ENCODE data around the gene TLDC2. TPM values are rescaled to one million over a fixed set of nuclear protein-coding genes. Genes with fewer than 3 reads are reported as not detected.

TLDC2 gene
- total and polyA plus RNA-seq, 4 experiments from 2014 or later, result 0.52 TPM; not detected in 3

GRCh38 chr20:36859282-36859555 lies 16.7 kb upstream of the TLDC2 start:
- Mint-ChIP-seq H3K27ac (peak overlapping the region in 1 of 7 donors; percentile 52), H3K4me1 (peaks cover 9 to 18% (median 13%) of the 10 kb centered on the region in 4 donors), H3K36me3 (no peaks in the 10 kb centered on the region), H3K27me3 (peaks cover 3 to 9% of the 10 kb centered on the region in 2 donors), H3K4me3 (no peak overlapping the region), H3K9me3 (no peaks in the 10 kb centered on the region)
- ChIA-PET CTCF (ENCODE audit: partially characterized antibody) (no interaction called here), POLR2A (ENCODE audit: partially characterized antibody) (interaction anchor here (0.7 kb wide), 1 partner anchor 300 kb away, joined by 3 read pairs; no protein-coding TSS in a partner anchor)
- Histone ChIP-seq H3K27me3 (ENCODE audit: insufficient read depth, low read length) (peaks cover 3% of the 10 kb centered on the region), H3K4me1 (ENCODE audit: insufficient read depth, low read length) (peaks cover 19% of the 10 kb centered on the region), H3K4me3 (ENCODE audit: low read length in 2 of 2) (no peak overlapping the region), H3K27ac (ENCODE audit: low read depth, low read length) (no peak overlapping the region), H3K9me3 (ENCODE audit: control insufficient read depth in 1 of 2, low read length in 2 of 2) (no peaks in the 10 kb centered on the region), H3K36me3 (ENCODE audit: insufficient read depth, low read length) (no peaks in the 10 kb centered on the region)
- intact Hi-C loops (cut with micrococcal nuclease), result no loop called here
- no peak for DNase-seq

- intact Hi-C loops (cut with micrococcal nuclease), result no loop called here
- Mint-ChIP-seq H3K9me3 (no peaks in the 10 kb centered on the region), H3K4me1 (peaks cover 9 to 18% (median 13%) of the 10 kb centered on the region in 4 donors), H3K27me3 (peaks cover 4 to 10% of the 10 kb centered on the region in 2 donors), H3K36me3 (no peaks in the 10 kb centered on the region), H3K27ac (no peak overlapping the region), H3K4me3 (no peak overlapping the region)
- ChIA-PET POLR2A (ENCODE audit: partially characterized antibody) (no interaction called here), CTCF (ENCODE audit: partially characterized antibody) (no interaction called here)
- DNase-seq, result no peak
- Histone ChIP-seq H3K36me3 (ENCODE audit: insufficient read depth, low read length) (no peaks in the 10 kb centered on the region), H3K27me3 (ENCODE audit: insufficient read depth, low read length) (peaks cover 3% of the 10 kb centered on the region), H3K4me3 (ENCODE audit: low read length in 2 of 2) (no peak overlapping the region), H3K9me3 (ENCODE audit: control insufficient read depth in 1 of 2, low read length in 2 of 2) (no peaks in the 10 kb centered on the region), H3K27ac (ENCODE audit: low read depth, low read length) (no peak overlapping the region), H3K4me1 (ENCODE audit: insufficient read depth, low read length) (peaks cover 19% of the 10 kb centered on the region)
Observed at GRCh38 chr20:36859700-36860330, 16.1 kb upstream of the TLDC2 start.

GRCh38 chr20:36860339-36860738 lies 15.6 kb upstream of the TLDC2 start:
- Histone ChIP-seq H3K4me1 (ENCODE audit: insufficient read depth, low read length) (peaks cover 19% of the 10 kb centered on the region), H3K27ac (ENCODE audit: low read depth, low read length) (no peak overlapping the region), H3K36me3 (ENCODE audit: insufficient read depth, low read length) (no peaks in the 10 kb centered on the region), H3K9me3 (ENCODE audit: control insufficient read depth in 1 of 2, low read length in 2 of 2) (no peaks in the 10 kb centered on the region), H3K27me3 (ENCODE audit: insufficient read depth, low read length) (peaks cover 4% of the 10 kb centered on the region), H3K4me3 (ENCODE audit: low read length in 2 of 2) (no peak overlapping the region)
- ChIA-PET CTCF (ENCODE audit: partially characterized antibody) (no interaction called here), POLR2A (ENCODE audit: partially characterized antibody) (no interaction called here)
- Mint-ChIP-seq H3K36me3 (no peaks in the 10 kb centered on the region), H3K27ac (peak overlapping the region in 1 of 7 donors; percentile 4), H3K4me1 (peaks cover 10 to 18% (median 13%) of the 10 kb centered on the region in 4 donors), H3K9me3 (peaks cover 0 to 2% (median 0%) of the 10 kb centered on the region in 8 donors), H3K4me3 (peak overlapping the region in 4 of 8 donors; percentile 10 to 33 (median 20)), H3K27me3 (peaks cover 7 to 15% of the 10 kb centered on the region in 2 donors)
- DNase-seq, result no peak
- intact Hi-C loops (cut with micrococcal nuclease), result no loop called here

- Mint-ChIP-seq H3K9me3 (peaks cover 0 to 2% (median 0%) of the 10 kb centered on the region in 8 donors), H3K27me3 (peaks cover 12 to 22% of the 10 kb centered on the region in 2 donors), H3K4me1 (peaks cover 10 to 18% (median 13%) of the 10 kb centered on the region in 4 donors), H3K27ac (peak overlapping the region in 1 of 7 donors; percentile 71), H3K36me3 (no peaks in the 10 kb centered on the region), H3K4me3 (peak overlapping the region in 6 of 8 donors; percentile 28 to 73 (median 45))
- Histone ChIP-seq H3K27ac (ENCODE audit: low read depth, low read length) (no peak overlapping the region), H3K9me3 (ENCODE audit: control insufficient read depth in 1 of 2, low read length in 2 of 2) (no peaks in the 10 kb centered on the region), H3K4me3 (ENCODE audit: low read length in 2 of 2) (no peak overlapping the region), H3K36me3 (ENCODE audit: insufficient read depth, low read length) (no peaks in the 10 kb centered on the region), H3K27me3 (ENCODE audit: insufficient read depth, low read length) (peaks cover 6% of the 10 kb centered on the region), H3K4me1 (ENCODE audit: insufficient read depth, low read length) (peaks cover 14% of the 10 kb centered on the region)
- no peak for DNase-seq
- CTCF ChIA-PET (ENCODE audit: partially characterized antibody), result no interaction called here
- POLR2A ChIA-PET (ENCODE audit: partially characterized antibody), result no interaction called here
- intact Hi-C loops (cut with micrococcal nuclease), result no loop called here
Observed at GRCh38 chr20:36860811-36861624, 14.9 kb upstream of the TLDC2 start.

GRCh38 chr20:36861625-36861874 lies 14.4 kb upstream of the TLDC2 start:
- CTCF ChIA-PET (ENCODE audit: partially characterized antibody), result no interaction called here
- Mint-ChIP-seq H3K4me3 (peak overlapping the region in 5 of 8 donors; percentile 28 to 73 (median 46)), H3K4me1 (peaks cover 8 to 18% (median 9%) of the 10 kb centered on the region in 4 donors), H3K27ac (peak overlapping the region in 1 of 7 donors; percentile 71), H3K27me3 (peaks cover 17 to 27% of the 10 kb centered on the region in 2 donors), H3K36me3 (no peaks in the 10 kb centered on the region), H3K9me3 (peaks cover 0 to 2% (median 0%) of the 10 kb centered on the region in 8 donors)
- H3K27me3 ChIP-seq (ENCODE audit: insufficient read depth, low read length), result peaks cover 6% of the 10 kb centered on the region
- no peaks in the 10 kb centered on the region for H3K9me3 ChIP-seq (ENCODE audit: control insufficient read depth in 1 of 2, low read length in 2 of 2)
- POLR2A ChIA-PET (ENCODE audit: partially characterized antibody), result no interaction called here
- DNase-seq, result no peak
- no peak overlapping the region for H3K27ac ChIP-seq (ENCODE audit: low read depth, low read length)
- peaks cover 9% of the 10 kb centered on the region for H3K4me1 ChIP-seq (ENCODE audit: insufficient read depth, low read length)
- H3K36me3 ChIP-seq (ENCODE audit: insufficient read depth, low read length), result no peaks in the 10 kb centered on the region
- intact Hi-C loops (cut with micrococcal nuclease), result no loop called here
- no peak overlapping the region for H3K4me3 ChIP-seq (ENCODE audit: low read length in 2 of 2)

- H3K4me3 Mint-ChIP-seq, result peak overlapping the region; percentile 15 to 71 (median 48)
- ChIA-PET POLR2A (ENCODE audit: partially characterized antibody) (no interaction called here), CTCF (ENCODE audit: partially characterized antibody) (no interaction called here)
- no peak for DNase-seq
- Histone ChIP-seq H3K27ac (ENCODE audit: low read depth, low read length) (no peak overlapping the region), H3K4me1 (ENCODE audit: insufficient read depth, low read length) (peaks cover 3% of the 10 kb centered on the region), H3K4me3 (ENCODE audit: low read length in 2 of 2) (no peak overlapping the region), H3K9me3 (ENCODE audit: control insufficient read depth in 1 of 2, low read length in 2 of 2) (no peaks in the 10 kb centered on the region), H3K27me3 (ENCODE audit: insufficient read depth, low read length) (peaks cover 6% of the 10 kb centered on the region), H3K36me3 (ENCODE audit: insufficient read depth, low read length) (no peaks in the 10 kb centered on the region)
- H3K27ac Mint-ChIP-seq, result no peak overlapping the region
- no peaks in the 10 kb centered on the region for H3K36me3 Mint-ChIP-seq
- intact Hi-C loops (cut with micrococcal nuclease), result no loop called here
- H3K4me1 Mint-ChIP-seq, result peaks cover 2 to 12% (median 3%) of the 10 kb centered on the region in 4 donors
- H3K27me3 Mint-ChIP-seq, result peaks cover 18 to 29% of the 10 kb centered on the region in 2 donors
- peaks cover 0 to 2% (median 0%) of the 10 kb centered on the region in 8 donors for H3K9me3 Mint-ChIP-seq
Observed at GRCh38 chr20:36861875-36862801, 13.8 kb upstream of the TLDC2 start.

Measured in CD4-positive, alpha-beta memory T cell (primary cell).